Right cardiac atrium (tissue), 5 donors: ENCODE data around the gene TGFA. TPM values are rescaled to one million over a fixed set of nuclear protein-coding genes. Genes with fewer than 3 reads are reported as not detected.

Source experiments
- ATAC-seq, 2 donors: fragments of 200-7000 bp; cut with Tn5 transposase; one replicate each; pipeline versions ENCODE4 v1.8.0 to v1.9.1; 2020; ENCODE audit warnings: moderate library complexity in 2 of 2, mild to moderate bottlenecking in 1 of 2
- DNase-seq, 3 donors: peaks; one replicate each; pipeline ENCODE4 v3.0.0-alpha.2; 2020
- H3K27ac ChIP-seq: one replicate; pipeline ENCODE4 v1.5.1; 2013; ENCODE audit warnings: mild to moderate bottlenecking, low read length, control low read depth, moderate library complexity
- H3K27me3 ChIP-seq: one replicate; pipeline ENCODE4 v1.6.1; 2013; ENCODE audit not compliant: control insufficient read depth, insufficient read depth
- H3K4me1 ChIP-seq: one replicate; pipeline ENCODE4 v1.6.1; 2013; ENCODE audit warnings: low read length; ENCODE audit not compliant: control insufficient read depth, insufficient read depth
- H3K4me3 ChIP-seq: one replicate; pipeline ENCODE4 v1.5.1; 2013; ENCODE audit warnings: low read length, control low read depth
- H3K9me3 ChIP-seq: one replicate; pipeline ENCODE4 v1.6.1; 2013; ENCODE audit warnings: low read length; ENCODE audit not compliant: control insufficient read depth
- WGBS: extraction: QIAGEN DNeasy Blood & Tissue Kit; methylation state at CpG from one replicate; pipeline ENCODE4 v1.1.7; 2013; 5-methylcytosine and 5-hydroxymethylcytosine counted together
- intact Hi-C, 4 donors: fragments of 100-400 bp; cut with DNase I; formaldehyde crosslinking; loops; one replicate each; pipeline versions ENCODE4 v1.11.0 to v1.14.0; 2022 to 2023
- polyA plus RNA-seq: library from polyadenylated mRNA; stranded (reverse); fragments of 200-250 nt; gene quantifications from one replicate; pipeline ENCODE4 v1.2.3, GENCODE V29; 2013
- total RNA-seq, 4 donors: library from RNA; stranded (reverse); fragmentation: NEBNext Ultra II Directional; extraction: Animal tissue kit (Norgen Biotek cat#: 25700); gene quantifications; one replicate each; pipeline ENCODE4 v1.2.1, GENCODE V29; 2021
- donor health status: healthy with polysubstance abuse.
- donor health status: DM: no; HTN: yes; CAD: no.
- donor health status: DM: no; HTN: no; CAD: no.
- donor health status: DM: no; HTN: yes; CAD: no; lungs with severe emphysema.
- donor health status: DM: yes; HTN: yes; CAD: no.

The TGFA gene
- total and polyA plus RNA-seq, 5 donors = 0.47 to 0.96 (median 0.59) TPM

DNA sequence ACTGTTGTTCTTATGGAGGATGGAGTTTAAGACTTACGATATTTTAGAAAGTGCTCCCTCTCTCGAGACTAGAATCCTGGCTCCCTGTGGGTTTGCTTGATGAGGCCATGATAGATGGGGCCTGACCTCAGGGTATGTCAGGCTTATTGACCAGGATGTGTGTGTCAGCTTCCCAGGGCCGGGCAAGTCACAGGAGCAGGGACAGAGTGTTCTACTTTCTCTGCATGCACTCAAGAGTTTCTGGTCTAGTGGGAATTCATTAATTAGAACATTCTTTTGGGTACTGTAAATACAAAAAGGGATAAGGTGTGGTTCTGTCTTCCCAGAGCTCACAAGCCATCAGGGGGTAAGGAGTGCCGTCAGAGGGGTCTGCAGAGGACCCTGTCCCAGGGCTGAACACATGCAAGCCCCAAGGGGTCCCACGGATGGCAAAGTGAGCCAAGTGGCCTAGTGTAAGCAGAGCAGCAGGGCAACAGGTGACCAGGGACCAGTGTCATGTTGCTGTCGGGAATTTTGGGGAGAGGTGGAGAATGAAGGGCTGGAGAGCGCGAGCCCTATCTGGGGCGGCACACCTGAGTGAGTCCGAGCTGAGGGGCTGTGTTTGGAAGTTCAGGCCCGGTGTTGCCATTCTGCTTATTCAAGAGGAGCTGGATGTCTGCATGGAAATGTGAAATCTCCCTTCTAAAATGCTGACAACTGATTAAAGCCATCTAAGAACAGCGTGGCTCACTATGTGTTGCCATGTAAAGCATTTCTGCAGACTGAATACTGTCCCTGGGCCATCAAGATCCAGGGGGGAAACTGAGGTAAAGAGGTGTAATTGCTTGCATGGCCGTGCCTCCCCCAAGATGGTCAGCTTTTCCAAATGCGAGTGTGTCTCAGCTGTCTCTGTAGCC, 91.4 kb downstream of the TGFA start:
- H3K4me3 ChIP-seq = no peak overlapping the region
- WGBS = 80% methylated on average over 14 of the region's 14 CpGs
- intact Hi-C loops = no loop called here
- DNase-seq (no peak), ATAC-seq (no peak)
- no peaks in the 10 kb centered on the region for H3K27me3 ChIP-seq
- H3K4me1 ChIP-seq = no peaks in the 10 kb centered on the region
- H3K27ac ChIP-seq = no peak overlapping the region
- H3K9me3 ChIP-seq = no peaks in the 10 kb centered on the region

DNA sequence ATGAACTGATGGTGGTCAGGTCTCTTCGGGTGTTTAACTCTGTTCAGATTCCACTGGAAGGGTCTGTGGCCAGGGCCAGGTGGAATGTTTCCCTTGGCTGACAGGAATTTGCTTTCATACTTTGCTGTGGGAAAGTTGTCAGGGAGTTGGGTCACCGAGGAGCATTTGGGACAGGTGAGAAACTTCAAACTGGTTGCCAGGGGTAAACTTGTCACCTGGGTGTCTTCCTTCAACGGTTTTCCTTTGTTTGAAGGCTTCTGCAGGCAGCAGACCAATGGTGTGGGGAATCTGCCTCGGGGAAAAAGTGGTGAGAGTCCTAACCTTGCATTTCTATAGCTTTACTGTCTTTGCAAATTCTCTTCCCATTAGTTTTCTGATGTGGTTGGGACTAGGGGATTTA, 92.2 kb downstream of the TGFA start:
- Histone ChIP-seq H3K27ac (no peak overlapping the region), H3K4me1 (no peaks in the 10 kb centered on the region), H3K27me3 (no peaks in the 10 kb centered on the region), H3K4me3 (no peak overlapping the region), H3K9me3 (no peaks in the 10 kb centered on the region)
- 40% methylated on average over 4 of the region's 4 CpGs for WGBS
- ATAC-seq = no peak
- intact Hi-C loops = no loop called here
- DNase-seq = no peak

DNA sequence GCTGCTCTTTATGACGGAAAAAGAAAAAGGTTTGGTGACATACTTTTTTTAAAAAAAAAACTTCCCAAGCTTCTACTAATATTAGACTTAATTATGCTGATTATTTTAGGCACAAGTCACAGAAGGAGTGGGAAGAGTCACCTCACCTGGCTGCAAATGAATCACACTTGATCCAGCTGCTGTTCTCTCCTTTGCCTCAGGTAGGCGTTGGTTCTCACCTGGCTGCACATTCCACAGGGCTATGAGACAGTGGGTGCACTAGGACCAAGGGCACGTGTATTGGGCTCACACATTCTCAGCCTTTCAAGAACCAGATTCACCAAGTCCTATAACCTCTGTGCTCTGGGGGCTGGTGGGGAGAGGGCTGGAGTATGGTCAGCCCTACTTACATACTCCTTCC, 93.3 kb downstream of the TGFA start:
- no peak overlapping the region for H3K4me3 ChIP-seq
- H3K27me3 ChIP-seq = no peaks in the 10 kb centered on the region
- H3K9me3 ChIP-seq = no peaks in the 10 kb centered on the region
- intact Hi-C loops = no loop called here
- no peak overlapping the region for H3K27ac ChIP-seq
- no peak for ATAC-seq
- 67% methylated on average over 3 of the region's 3 CpGs for WGBS
- no peak for DNase-seq
- no peaks in the 10 kb centered on the region for H3K4me1 ChIP-seq

DNA sequence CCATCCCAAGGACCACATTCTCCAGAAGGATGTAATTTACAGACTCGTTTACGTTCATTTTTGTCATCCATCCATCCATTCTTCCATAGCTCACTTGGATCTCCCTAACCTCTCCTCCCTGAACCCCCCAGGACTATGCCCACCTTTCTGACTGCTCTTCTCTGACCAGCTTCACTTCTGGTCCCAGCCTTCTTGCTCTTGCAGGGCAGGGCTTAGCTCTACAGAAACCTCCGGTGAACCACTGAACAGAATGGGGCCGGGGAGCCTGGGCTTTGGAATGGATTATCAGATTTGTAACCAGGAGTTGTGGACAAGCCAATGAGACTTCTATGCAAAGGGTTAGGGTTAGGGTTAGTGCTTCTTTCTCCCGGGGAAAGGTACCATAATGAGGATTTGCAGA, 95.0 kb downstream of the TGFA start:
- 82% methylated on average over 5 of the region's 5 CpGs for WGBS
- DNase-seq = no peak

DNA sequence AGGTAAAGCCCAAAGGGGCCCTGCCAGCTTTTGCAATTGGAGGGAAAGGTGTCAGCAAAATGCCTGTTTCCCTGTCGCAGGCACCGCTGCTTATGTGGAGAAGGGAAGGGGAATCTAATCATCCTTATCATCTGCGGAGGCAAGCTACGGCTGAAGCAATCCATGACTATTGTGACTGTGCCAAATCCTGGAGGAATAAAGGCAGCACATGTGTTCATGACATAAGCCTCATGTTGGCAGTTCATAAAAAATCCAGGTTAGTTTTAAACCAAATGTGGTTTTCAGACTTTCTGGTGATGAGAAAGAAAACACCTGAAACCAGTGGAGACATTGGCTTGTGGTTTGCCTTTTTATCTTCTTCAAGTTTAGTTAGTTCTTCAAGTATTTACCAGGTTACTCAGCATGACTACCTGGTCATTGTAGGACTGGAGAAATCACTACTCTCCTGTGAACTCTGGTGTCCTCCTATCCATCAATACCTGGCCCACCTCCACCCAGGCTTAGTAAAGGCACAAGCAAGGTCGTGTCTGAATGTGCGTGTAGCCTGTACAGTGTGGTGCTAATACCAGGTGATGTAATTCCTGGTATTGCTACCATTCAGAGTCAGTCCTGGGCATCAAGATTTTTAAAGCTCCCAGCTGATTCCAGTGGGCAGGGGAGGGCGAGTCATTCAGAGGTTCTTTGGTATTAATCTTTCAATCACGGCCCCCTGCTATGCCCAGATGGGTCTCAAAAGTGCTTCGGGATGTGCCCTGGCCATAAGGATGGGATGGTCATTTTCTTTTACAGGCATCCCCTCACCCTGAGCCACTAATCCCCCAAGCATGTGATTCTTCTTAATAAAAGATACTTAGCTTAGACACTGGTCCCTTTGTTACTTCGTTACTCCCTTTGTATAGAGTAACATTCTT, 96.8 kb downstream of the TGFA start:
- Histone ChIP-seq H3K4me3 (no peak overlapping the region), H3K27ac (no peak overlapping the region), H3K27me3 (no peaks in the 10 kb centered on the region), H3K4me1 (no peaks in the 10 kb centered on the region), H3K9me3 (no peaks in the 10 kb centered on the region)
- 74% methylated on average over 10 of the region's 10 CpGs for WGBS
- intact Hi-C loops = no loop called here
- DNase-seq = no peak
- no peak for ATAC-seq

More for the DNA sequence above, 95.0 kb downstream of the TGFA start:
- no peak overlapping the region for H3K27ac ChIP-seq
- H3K27me3 ChIP-seq = no peaks in the 10 kb centered on the region
- H3K4me1 ChIP-seq = no peaks in the 10 kb centered on the region
- no peaks in the 10 kb centered on the region for H3K9me3 ChIP-seq
- intact Hi-C loops = no loop called here
- H3K4me3 ChIP-seq = no peak overlapping the region
- ATAC-seq = no peak

DNA sequence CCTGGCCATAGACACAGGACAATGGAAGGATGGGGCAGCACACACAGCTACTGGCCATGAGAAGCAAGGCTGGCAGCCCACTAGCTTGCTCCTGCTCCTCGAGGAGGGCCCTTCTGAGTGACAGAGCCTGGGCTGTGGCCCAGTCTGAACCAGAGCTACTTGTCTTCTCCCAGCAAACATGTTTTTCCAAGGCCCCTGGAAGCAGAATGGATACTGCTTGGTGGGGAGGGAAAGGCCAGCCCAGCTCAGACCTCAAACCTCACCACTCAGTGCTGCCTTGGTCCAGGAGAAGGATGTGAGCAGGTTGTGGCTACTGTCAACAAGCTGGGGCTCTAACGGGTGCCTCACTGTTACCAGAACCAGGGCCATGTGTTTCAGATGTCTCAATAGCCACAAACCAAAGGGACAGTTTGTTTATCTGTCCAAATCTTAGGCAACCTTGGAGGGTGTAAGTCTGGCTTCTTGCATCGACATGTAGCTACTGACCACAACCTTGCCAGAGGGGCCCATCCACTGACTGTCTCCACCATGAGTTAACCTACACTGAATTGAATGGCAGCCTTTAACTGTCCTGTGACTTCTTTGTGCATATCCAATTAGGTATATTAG, 98.6 kb downstream of the TGFA start:
- DNase-seq (no peak), ATAC-seq (no peak)
- no peaks in the 10 kb centered on the region for H3K27me3 ChIP-seq
- intact Hi-C loops = no loop called here
- WGBS = 77% methylated on average over 3 of the region's 3 CpGs
- H3K4me3 ChIP-seq = no peak overlapping the region
- H3K4me1 ChIP-seq = no peaks in the 10 kb centered on the region
- no peaks in the 10 kb centered on the region for H3K9me3 ChIP-seq
- H3K27ac ChIP-seq = no peak overlapping the region

DNA sequence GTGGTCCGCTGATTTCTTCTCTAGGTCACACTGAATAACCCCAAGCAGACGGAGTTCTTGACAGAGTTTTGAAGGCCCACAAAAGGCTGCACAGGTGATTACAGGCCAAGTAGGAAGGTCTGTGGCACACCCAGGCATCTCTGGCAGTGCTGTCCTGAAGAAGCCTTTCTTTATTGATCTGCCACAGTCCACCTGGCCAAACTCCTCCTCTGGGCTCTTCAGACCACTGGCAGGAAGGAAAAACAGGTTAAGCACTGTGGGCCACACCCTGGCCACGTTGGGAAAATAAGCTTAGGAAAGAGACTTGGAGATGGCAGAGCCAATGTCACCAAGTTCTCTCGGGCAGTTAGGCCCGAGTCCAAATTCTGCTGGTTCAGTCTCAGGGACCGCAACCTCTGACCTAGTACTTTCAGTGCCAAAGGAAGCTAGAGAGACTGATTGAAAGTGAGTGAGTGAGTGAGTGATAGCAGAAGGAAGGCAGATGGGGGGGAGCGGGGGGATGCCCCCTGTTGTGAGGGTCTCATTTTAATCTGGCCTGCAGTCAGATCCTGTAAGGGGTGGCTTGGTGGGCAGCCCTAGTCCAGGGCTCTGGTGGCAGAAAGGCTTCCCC, 102.9 kb downstream of the TGFA start:
- ATAC-seq (no peak), DNase-seq (no peak)
- no peaks in the 10 kb centered on the region for H3K27me3 ChIP-seq
- no peaks in the 10 kb centered on the region for H3K4me1 ChIP-seq
- 76% methylated on average over 7 of the region's 7 CpGs for WGBS
- intact Hi-C loops = no loop called here
- H3K4me3 ChIP-seq = no peak overlapping the region
- no peak overlapping the region for H3K27ac ChIP-seq
- no peaks in the 10 kb centered on the region for H3K9me3 ChIP-seq

DNA sequence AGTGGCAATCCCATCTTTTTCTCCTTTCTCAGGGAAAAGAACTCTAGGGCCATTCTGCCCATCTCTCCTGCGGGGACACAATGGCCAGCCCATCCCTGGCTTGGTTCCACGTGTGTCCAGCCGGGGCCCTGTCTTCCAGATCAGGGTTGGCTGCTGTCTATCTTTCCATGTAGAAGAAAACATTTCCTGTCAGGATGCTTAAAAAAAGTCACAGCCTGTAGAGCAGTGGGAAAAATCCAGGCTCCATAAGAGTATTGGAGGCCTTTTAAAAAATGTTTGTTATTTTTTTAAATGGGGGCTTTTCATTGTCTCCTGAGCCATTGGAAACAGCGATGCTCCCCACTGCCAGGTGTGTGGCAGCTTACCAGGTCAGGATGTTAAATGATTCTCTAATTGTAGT, 105.6 kb downstream of the TGFA start:
- Histone ChIP-seq H3K27me3 (no peaks in the 10 kb centered on the region), H3K9me3 (no peaks in the 10 kb centered on the region), H3K27ac (no peak overlapping the region), H3K4me3 (no peak overlapping the region), H3K4me1 (no peaks in the 10 kb centered on the region)
- no peak for ATAC-seq
- DNase-seq = no peak
- intact Hi-C loops = no loop called here
- 46% methylated on average over 4 of the region's 4 CpGs for WGBS

DNA sequence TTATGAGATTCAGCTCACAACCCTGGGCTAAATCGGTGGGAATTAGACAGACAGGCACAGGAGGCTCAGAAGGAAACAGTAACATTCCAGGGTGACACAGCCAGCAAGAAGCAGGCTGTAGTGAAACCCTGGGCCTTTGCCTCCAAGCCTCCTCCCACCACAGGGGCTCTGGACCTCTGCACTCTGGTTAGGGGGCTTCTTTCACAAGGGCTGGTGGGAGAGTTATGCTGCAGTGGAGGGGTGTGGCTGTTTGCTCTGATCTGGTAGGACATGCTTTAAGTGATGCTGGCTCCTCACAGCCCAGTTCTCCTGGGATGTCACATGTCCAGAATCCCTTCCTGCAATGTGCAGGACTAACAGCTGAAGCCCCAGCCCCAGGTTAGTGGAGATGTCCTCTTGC, 109.9 kb downstream of the TGFA start:
- Histone ChIP-seq H3K27ac (no peak overlapping the region), H3K4me1 (no peaks in the 10 kb centered on the region), H3K27me3 (no peaks in the 10 kb centered on the region), H3K9me3 (no peaks in the 10 kb centered on the region), H3K4me3 (no peak overlapping the region)
- intact Hi-C loops = no loop called here
- DNase-seq (no peak), ATAC-seq (no peak)
- WGBS = 65% methylated on average over 1 of the region's 1 CpG

DNA sequence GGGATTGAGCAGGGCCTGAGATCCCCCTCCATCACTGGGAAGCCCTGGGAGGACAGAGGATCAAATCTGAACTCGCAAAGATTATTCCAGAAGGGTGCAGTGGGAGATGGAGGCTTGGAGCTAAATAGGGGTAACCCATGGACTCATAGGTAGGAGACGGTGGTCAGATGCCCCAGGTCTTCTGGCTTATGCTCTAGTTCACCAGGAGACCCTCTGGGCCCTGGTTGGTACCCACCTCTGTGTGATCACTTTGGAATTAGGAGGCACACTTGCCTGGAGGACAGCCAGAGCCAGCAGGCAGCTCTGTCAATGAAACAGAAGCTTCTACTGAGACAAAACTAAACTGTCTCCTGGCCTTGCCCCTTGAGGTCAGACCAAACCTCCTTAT, 110.6 kb downstream of the TGFA start:
- no peak for ATAC-seq
- intact Hi-C loops = no loop called here
- no peak for DNase-seq
- 90% methylated on average over 2 of the region's 2 CpGs for WGBS
- Histone ChIP-seq H3K27ac (no peak overlapping the region), H3K27me3 (no peaks in the 10 kb centered on the region), H3K9me3 (no peaks in the 10 kb centered on the region), H3K4me1 (no peaks in the 10 kb centered on the region), H3K4me3 (no peak overlapping the region)
